ENCODE data around the gene PCDHAC2. TPM values are rescaled to one million over a fixed set of nuclear protein-coding genes. Genes with fewer than 3 reads are reported as not detected.

Gene PCDHAC2
- total and polyA plus RNA-seq, 2 experiments from 2014 or later: 18.9 to 47.8 TPM

DNA sequence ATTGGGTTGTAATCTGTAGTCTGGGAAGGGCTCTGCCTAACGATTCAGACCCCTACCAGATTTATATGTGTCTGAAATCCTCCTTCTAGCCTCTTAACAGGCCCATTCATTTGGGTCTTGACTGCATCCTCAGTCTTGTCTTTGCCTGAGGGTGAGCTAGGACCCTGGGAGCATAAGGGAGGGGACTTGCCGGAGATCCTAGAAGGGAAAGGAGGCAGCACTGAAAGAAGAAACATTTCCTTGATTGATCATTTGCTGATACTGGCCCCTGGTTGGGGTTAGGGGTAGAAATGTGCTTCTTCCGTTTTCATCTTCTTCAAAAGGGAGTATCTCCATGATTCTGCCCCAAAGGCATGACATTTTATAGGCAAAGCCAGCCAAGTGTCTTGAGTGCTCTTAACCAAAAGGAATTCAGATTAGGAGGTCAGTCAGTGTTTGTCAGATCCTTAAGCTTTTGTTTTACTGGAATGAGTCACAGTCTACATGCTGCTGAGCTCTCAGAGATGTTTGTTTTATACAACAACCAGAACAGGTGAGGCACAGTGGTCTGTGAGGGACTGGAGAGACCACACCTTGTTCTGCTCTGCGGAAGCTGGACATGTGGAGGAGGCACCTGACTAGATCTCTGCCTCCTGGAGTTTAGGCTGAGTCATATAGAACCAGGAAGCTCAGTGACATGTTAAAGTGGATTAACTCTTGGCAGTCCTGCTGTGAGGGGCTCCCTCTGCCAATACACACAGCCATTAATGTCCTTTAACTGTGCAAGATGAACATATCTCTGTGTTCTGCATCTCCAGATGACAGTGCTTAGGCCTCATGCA is 37.7 kb downstream of the PCDHAC2 start:
- no peaks in the 10 kb centered on the region for H3K9me3 ChIP-seq (ENCODE audit: low read depth)
- no peaks in the 10 kb centered on the region for H3K36me3 ChIP-seq
- no peak overlapping the region for H3K4me3 ChIP-seq
- peaks cover 29% of the 10 kb centered on the region for H3K4me1 ChIP-seq (ENCODE audit: low read depth)
- no peak overlapping the region for H3K27ac ChIP-seq
- peak in 1 of 2 donors; percentile 13 for DNase-seq (ENCODE audit: low read depth in 1 of 2, low spot score in 1 of 2)
- no peaks in the 10 kb centered on the region for H3K27me3 ChIP-seq
- TF ChIP-seq, protein P1, sequence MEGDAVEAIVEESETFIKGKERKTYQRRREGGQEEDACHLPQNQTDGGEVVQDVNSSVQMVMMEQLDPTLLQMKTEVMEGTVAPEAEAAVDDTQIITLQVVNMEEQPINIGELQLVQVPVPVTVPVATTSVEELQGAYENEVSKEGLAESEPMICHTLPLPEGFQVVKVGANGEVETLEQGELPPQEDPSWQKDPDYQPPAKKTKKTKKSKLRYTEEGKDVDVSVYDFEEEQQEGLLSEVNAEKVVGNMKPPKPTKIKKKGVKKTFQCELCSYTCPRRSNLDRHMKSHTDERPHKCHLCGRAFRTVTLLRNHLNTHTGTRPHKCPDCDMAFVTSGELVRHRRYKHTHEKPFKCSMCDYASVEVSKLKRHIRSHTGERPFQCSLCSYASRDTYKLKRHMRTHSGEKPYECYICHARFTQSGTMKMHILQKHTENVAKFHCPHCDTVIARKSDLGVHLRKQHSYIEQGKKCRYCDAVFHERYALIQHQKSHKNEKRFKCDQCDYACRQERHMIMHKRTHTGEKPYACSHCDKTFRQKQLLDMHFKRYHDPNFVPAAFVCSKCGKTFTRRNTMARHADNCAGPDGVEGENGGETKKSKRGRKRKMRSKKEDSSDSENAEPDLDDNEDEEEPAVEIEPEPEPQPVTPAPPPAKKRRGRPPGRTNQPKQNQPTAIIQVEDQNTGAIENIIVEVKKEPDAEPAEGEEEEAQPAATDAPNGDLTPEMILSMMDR (IDR thresholded peaks at IDR 0.05; ENCODE audit: low read depth, low read length): no peak

DNA sequence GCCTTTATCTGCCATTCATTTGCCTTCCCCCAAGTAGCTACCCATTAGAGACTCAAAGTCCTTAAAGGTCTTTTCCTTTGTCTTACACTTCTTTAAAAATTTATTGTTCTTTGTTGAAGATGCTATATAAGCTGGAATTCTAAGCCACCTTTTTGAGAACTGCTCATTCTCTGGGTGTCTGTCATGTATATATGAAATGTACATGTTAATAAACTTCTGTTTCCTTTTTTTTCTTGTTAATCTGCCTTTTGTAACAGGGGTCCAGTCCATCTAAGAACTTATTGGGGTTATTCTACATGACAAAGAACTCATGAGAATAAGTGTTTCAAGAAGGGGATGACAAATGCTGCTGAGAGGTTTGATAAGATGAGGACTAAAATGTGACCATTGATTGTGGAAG is 41.5 kb downstream of the PCDHAC2 start:
- Histone ChIP-seq H3K4me3 (no peak overlapping the region), H3K36me3 (no peaks in the 10 kb centered on the region), H3K27ac (no peak overlapping the region), H3K27me3 (no peaks in the 10 kb centered on the region), H3K9me3 (ENCODE audit: low read depth) (no peaks in the 10 kb centered on the region), H3K4me1 (ENCODE audit: low read depth) (peaks cover 11% of the 10 kb centered on the region)
- DNase-seq (ENCODE audit: low read depth in 1 of 2, low spot score in 1 of 2): no peak
- TF ChIP-seq, protein P1 (IDR thresholded peaks at IDR 0.05; ENCODE audit: low read depth, low read length): no peak

DNA sequence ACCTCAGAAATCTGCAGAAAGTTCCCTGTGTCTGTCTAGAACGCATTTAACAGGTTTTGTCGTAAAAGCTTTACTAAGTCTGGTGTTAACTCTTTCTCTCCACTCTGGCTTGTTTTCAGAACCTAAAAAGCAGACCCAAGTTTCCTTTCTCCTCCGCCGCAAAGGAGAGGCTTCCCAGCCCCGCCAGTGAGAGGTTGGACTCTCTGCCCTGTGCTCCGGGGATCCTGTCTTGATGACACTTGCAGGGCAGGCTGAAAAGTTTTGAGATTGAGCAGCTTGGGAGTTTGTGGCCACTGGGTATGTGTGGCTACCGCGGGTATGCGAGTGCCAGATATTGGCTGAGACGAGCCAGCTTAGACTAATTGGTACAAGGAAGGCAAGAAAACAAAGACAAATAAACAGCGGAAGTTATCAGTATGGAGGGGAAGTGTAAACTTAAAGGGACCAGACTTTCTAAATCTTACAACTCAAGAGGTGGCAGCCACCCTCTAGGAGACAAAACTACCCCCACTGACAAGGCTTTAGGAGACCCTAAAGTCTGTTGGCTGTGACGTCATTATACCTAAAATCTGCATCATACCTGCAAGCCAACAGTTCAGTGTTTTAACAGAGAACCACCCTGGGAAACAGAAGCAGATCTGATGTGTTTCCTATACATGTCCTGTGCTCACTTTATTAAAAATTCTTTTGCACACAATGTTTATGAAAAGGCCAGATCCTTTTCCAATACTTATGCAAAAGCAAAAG is 43.9 kb downstream of the PCDHAC2 start:
- no peak for DNase-seq (ENCODE audit: low read depth in 1 of 2, low spot score in 1 of 2)
- no peaks in the 10 kb centered on the region for H3K4me1 ChIP-seq (ENCODE audit: low read depth)
- no peaks in the 10 kb centered on the region for H3K36me3 ChIP-seq
- no peak overlapping the region for H3K27ac ChIP-seq
- no peaks in the 10 kb centered on the region for H3K9me3 ChIP-seq (ENCODE audit: low read depth)
- no peaks in the 10 kb centered on the region for H3K27me3 ChIP-seq
- H3K4me3 ChIP-seq: no peak overlapping the region
- TF ChIP-seq, protein P1 (IDR thresholded peaks at IDR 0.05; ENCODE audit: low read depth, low read length): no peak

DNA sequence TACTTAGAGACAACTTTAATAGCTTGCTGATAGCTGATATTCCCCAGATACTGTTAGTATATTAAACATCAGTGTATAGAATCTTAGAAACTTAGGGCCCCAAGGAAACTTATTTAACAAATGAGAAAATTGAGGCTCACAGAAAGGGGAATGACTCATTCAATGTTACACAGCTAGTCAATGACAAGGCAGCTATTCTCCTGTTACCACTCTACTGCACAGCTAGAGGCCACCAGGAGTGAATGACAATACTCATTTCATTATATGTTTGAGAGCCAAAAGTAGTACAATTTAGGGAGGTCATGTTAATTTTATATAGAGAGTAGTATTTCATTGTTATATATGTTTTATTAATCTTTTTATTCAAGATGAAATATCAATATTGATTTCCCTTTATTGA is 51.7 kb downstream of the PCDHAC2 start:
- no peak overlapping the region for H3K4me3 ChIP-seq
- no peaks in the 10 kb centered on the region for H3K4me1 ChIP-seq (ENCODE audit: low read depth)
- no peaks in the 10 kb centered on the region for H3K9me3 ChIP-seq (ENCODE audit: low read depth)
- H3K36me3 ChIP-seq: no peaks in the 10 kb centered on the region
- no peak overlapping the region for H3K27ac ChIP-seq
- TF ChIP-seq, protein P1 (IDR thresholded peaks at IDR 0.05; ENCODE audit: low read depth, low read length): no peak
- H3K27me3 ChIP-seq: no peaks in the 10 kb centered on the region
- no peak for DNase-seq (ENCODE audit: low read depth in 1 of 2, low spot score in 1 of 2)

Other genes starting within 250 kb of the PCDHAC2 start
- gene PCDHA1, start 180.3 kb upstream of the PCDHAC2 start, total RNA-seq: 0.25 TPM in 1 of 2 replicates, not detected in the other
- gene PCDHA1, start 180.3 kb upstream of the PCDHAC2 start, polyA plus RNA-seq: 0.29 and 0.69 TPM in 2 replicates
- gene PCDHA2, start 171.6 kb upstream of the PCDHAC2 start, total RNA-seq: 4.5 and 5.1 TPM in 2 replicates
- gene PCDHA2, start 171.6 kb upstream of the PCDHAC2 start, polyA plus RNA-seq: 2.7 and 5.3 TPM in 2 replicates
- 1.1 and 2.3 TPM in 2 replicates for gene PCDHA3, start 165.4 kb upstream of the PCDHAC2 start, total RNA-seq
- gene PCDHA3, start 165.4 kb upstream of the PCDHAC2 start, polyA plus RNA-seq: 1.8 and 2.9 TPM in 2 replicates
- gene PCDHA4, start 159.4 kb upstream of the PCDHAC2 start, total RNA-seq: 14.2 and 14.3 TPM in 2 replicates
- 6.1 and 9.1 TPM in 2 replicates for gene PCDHA4, start 159.4 kb upstream of the PCDHAC2 start, polyA plus RNA-seq
- gene PCDHA5, start 144.9 kb upstream of the PCDHAC2 start, total RNA-seq: 1.5 and 1.8 TPM in 2 replicates
- gene PCDHA5, start 144.9 kb upstream of the PCDHAC2 start, polyA plus RNA-seq: 0.09 and 0.53 TPM in 2 replicates
- gene PCDHA6, start 138.5 kb upstream of the PCDHAC2 start, total RNA-seq: 2.6 and 16.9 TPM in 2 replicates
- 1.3 and 7.7 TPM in 2 replicates for gene PCDHA6, start 138.5 kb upstream of the PCDHAC2 start, polyA plus RNA-seq
- 1.2 and 2.7 TPM in 2 replicates for gene PCDHA7, start 132.2 kb upstream of the PCDHAC2 start, total RNA-seq
- 0.37 TPM in 1 of 2 replicates, not detected in the other for gene PCDHA7, start 132.2 kb upstream of the PCDHAC2 start, polyA plus RNA-seq
- gene PCDHA8, start 125.3 kb upstream of the PCDHAC2 start, total RNA-seq: 1.1 and 1.8 TPM in 2 replicates
- gene PCDHA8, start 125.3 kb upstream of the PCDHAC2 start, polyA plus RNA-seq: 0.44 and 1.2 TPM in 2 replicates
- gene PCDHA9, start 118.1 kb upstream of the PCDHAC2 start, total RNA-seq: 1.6 and 2.2 TPM in 2 replicates
- gene PCDHA9, start 118.1 kb upstream of the PCDHAC2 start, polyA plus RNA-seq: 0.70 and 0.72 TPM in 2 replicates
- 11.3 and 14.4 TPM in 2 replicates for gene PCDHA10, start 110.6 kb upstream of the PCDHAC2 start, total RNA-seq
- gene PCDHA10, start 110.6 kb upstream of the PCDHAC2 start, polyA plus RNA-seq: 10.2 and 12.3 TPM in 2 replicates
- gene PCDHA11, start 97.5 kb upstream of the PCDHAC2 start, total RNA-seq: 9.9 and 10.8 TPM in 2 replicates
- 6.1 and 7.5 TPM in 2 replicates for gene PCDHA11, start 97.5 kb upstream of the PCDHAC2 start, polyA plus RNA-seq
- gene PCDHA12, start 91.2 kb upstream of the PCDHAC2 start, total RNA-seq: 9.5 and 10.5 TPM in 2 replicates
- gene PCDHA12, start 91.2 kb upstream of the PCDHAC2 start, polyA plus RNA-seq: 0.71 and 1.7 TPM in 2 replicates
- 2.1 and 2.3 TPM in 2 replicates for gene PCDHA13, start 84.4 kb upstream of the PCDHAC2 start, total RNA-seq
- 0.27 and 0.34 TPM in 2 replicates for gene PCDHA13, start 84.4 kb upstream of the PCDHAC2 start, polyA plus RNA-seq
- gene PCDHAC1, start 40.2 kb upstream of the PCDHAC2 start, total RNA-seq: 16.7 and 20.8 TPM in 2 replicates
- 3.4 and 5.1 TPM in 2 replicates for gene PCDHAC1, start 40.2 kb upstream of the PCDHAC2 start, polyA plus RNA-seq
- 0.03 and 0.07 TPM in 2 replicates for gene PCDHB1, start 84.9 kb downstream of the PCDHAC2 start, total RNA-seq
- gene PCDHB1, start 84.9 kb downstream of the PCDHAC2 start, polyA plus RNA-seq: not detected in 2 replicates
- gene PCDHB2, start 128.1 kb downstream of the PCDHAC2 start, total RNA-seq: 43.9 and 51.5 TPM in 2 replicates
- 25.0 and 31.2 TPM in 2 replicates for gene PCDHB2, start 128.1 kb downstream of the PCDHAC2 start, polyA plus RNA-seq
- 5.6 and 8.9 TPM in 2 replicates for gene PCDHB3, start 134.0 kb downstream of the PCDHAC2 start, total RNA-seq
- 0.34 and 1.2 TPM in 2 replicates for gene PCDHB3, start 134.0 kb downstream of the PCDHAC2 start, polyA plus RNA-seq
- 2.6 and 5.2 TPM in 2 replicates for gene PCDHB4, start 155.3 kb downstream of the PCDHAC2 start, total RNA-seq
- 0.75 and 2.4 TPM in 2 replicates for gene PCDHB4, start 155.3 kb downstream of the PCDHAC2 start, polyA plus RNA-seq
- 27.5 and 72.8 TPM in 2 replicates for gene PCDHB5, start 168.7 kb downstream of the PCDHAC2 start, total RNA-seq
- gene PCDHB5, start 168.7 kb downstream of the PCDHAC2 start, polyA plus RNA-seq: 10.1 and 30.0 TPM in 2 replicates
- gene PCDHB6, start 183.6 kb downstream of the PCDHAC2 start, total RNA-seq: 1.7 and 2.1 TPM in 2 replicates
- 0.26 and 0.37 TPM in 2 replicates for gene PCDHB6, start 183.6 kb downstream of the PCDHAC2 start, polyA plus RNA-seq
- 1.1 and 2.3 TPM in 2 replicates for gene PCDHB7, start 206.2 kb downstream of the PCDHAC2 start, total RNA-seq
- gene PCDHB7, start 206.2 kb downstream of the PCDHAC2 start, polyA plus RNA-seq: 0.40 and 1.0 TPM in 2 replicates
- gene PCDHB8, start 211.3 kb downstream of the PCDHAC2 start, total RNA-seq: 17.2 and 20.8 TPM in 2 replicates
- gene PCDHB8, start 211.3 kb downstream of the PCDHAC2 start, polyA plus RNA-seq: 6.2 and 8.7 TPM in 2 replicates
- 4.8 and 6.3 TPM in 2 replicates for gene PCDHB16, start 215.9 kb downstream of the PCDHAC2 start, total RNA-seq
- gene PCDHB16, start 215.9 kb downstream of the PCDHAC2 start, polyA plus RNA-seq: 1.6 and 2.7 TPM in 2 replicates
- gene PCDHB9, start 220.7 kb downstream of the PCDHAC2 start, total RNA-seq: 7.4 and 7.9 TPM in 2 replicates
- gene PCDHB9, start 220.7 kb downstream of the PCDHAC2 start, polyA plus RNA-seq: 2.5 and 2.9 TPM in 2 replicates
- 8.8 and 10.9 TPM in 2 replicates for gene PCDHB10, start 225.9 kb downstream of the PCDHAC2 start, total RNA-seq
- 7.8 and 9.0 TPM in 2 replicates for gene PCDHB10, start 225.9 kb downstream of the PCDHAC2 start, polyA plus RNA-seq
- 4.7 and 8.6 TPM in 2 replicates for gene PCDHB11, start 233.2 kb downstream of the PCDHAC2 start, total RNA-seq
- gene PCDHB11, start 233.2 kb downstream of the PCDHAC2 start, polyA plus RNA-seq: 2.4 and 3.1 TPM in 2 replicates
- gene PCDHB12, start 242.2 kb downstream of the PCDHAC2 start, total RNA-seq: 9.5 and 17.7 TPM in 2 replicates
- gene PCDHB12, start 242.2 kb downstream of the PCDHAC2 start, polyA plus RNA-seq: 2.1 and 3.5 TPM in 2 replicates
- gene PCDHB13, start 247.4 kb downstream of the PCDHAC2 start, total RNA-seq: 7.8 and 8.4 TPM in 2 replicates
- 1.3 and 3.1 TPM in 2 replicates for gene PCDHB13, start 247.4 kb downstream of the PCDHAC2 start, polyA plus RNA-seq

All from cardiac muscle cell (in vitro differentiated cells and primary cell).